Activated naive CD8-positive, alpha-beta T cell (primary cell): ENCODE measurements around the gene KIAA1671.
A peak's percentile ranks its signal among the peaks of the same experiment; 100 is the strongest.

Source experiments
- H3K27ac Mint-ChIP-seq: one replicate; pipeline ENCODE4 v1.8.0; 2021; ENCODE audit warnings: mixed read lengths
- H3K27me3 Mint-ChIP-seq: one replicate; pipeline ENCODE4 v1.8.0; 2021; ENCODE audit warnings: mixed read lengths
- H3K36me3 Mint-ChIP-seq: one replicate; pipeline ENCODE4 v1.8.0; 2021; ENCODE audit warnings: mixed read lengths
- H3K4me1 Mint-ChIP-seq: one replicate; pipeline ENCODE4 v1.8.0; 2021; ENCODE audit warnings: low read depth, mixed read lengths
- H3K4me3 Mint-ChIP-seq: one replicate; pipeline ENCODE4 v1.8.0; 2021; ENCODE audit warnings: mild to moderate bottlenecking, mixed read lengths
- H3K9me3 Mint-ChIP-seq: one replicate; pipeline ENCODE4 v1.8.0; 2021; ENCODE audit warnings: low read depth, mixed read lengths

KIAA1671 gene

DNA sequence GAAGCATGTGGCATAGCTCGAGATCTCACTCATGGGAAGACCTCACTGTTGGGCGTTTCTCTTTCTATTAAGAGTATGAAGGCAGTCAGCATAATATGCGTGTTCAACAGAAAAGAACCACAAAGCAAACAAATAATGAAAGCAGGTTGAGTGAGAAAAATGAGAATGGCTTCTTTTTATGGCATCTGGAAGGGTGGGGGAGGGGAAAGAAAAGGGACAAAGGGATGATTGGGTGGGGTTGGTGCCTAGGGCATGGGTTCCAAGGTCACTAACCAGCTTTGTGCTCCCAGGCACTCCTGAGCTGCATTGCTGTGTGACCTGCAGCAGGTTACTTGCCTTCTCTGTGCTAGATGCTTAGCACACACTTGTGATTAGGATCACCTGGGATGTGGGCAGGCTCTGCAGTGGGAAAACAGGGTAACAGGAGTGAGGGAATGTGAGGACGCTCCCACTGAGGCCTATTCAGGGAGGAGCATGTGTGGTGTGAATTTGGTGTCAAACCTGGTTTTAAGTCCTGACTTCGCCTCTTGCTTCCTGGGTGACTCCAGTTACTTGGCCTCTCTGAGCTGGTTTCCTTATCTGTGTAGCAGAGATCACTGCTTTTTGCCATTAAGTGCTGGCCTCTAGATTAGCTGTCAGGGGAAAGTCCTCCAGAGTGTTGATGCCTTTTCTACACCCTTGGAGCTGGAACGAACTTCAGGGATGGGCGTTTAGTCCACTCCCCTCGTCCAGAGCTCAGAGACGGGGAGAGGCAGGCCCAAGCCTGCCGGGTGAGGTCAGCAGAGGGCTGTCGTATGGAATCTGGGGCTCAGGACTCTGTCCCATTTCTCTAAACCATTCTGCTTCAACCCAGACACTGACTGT, 74.8 kb downstream of the KIAA1671 start:
- H3K9me3 Mint-ChIP-seq: no peaks in the 10 kb centered on the region
- no peaks in the 10 kb centered on the region for H3K27me3 Mint-ChIP-seq
- H3K27ac Mint-ChIP-seq: no peak overlapping the region
- no peaks in the 10 kb centered on the region for H3K36me3 Mint-ChIP-seq
- peaks cover 4% of the 10 kb centered on the region for H3K4me1 Mint-ChIP-seq
- no peak overlapping the region for H3K4me3 Mint-ChIP-seq

DNA sequence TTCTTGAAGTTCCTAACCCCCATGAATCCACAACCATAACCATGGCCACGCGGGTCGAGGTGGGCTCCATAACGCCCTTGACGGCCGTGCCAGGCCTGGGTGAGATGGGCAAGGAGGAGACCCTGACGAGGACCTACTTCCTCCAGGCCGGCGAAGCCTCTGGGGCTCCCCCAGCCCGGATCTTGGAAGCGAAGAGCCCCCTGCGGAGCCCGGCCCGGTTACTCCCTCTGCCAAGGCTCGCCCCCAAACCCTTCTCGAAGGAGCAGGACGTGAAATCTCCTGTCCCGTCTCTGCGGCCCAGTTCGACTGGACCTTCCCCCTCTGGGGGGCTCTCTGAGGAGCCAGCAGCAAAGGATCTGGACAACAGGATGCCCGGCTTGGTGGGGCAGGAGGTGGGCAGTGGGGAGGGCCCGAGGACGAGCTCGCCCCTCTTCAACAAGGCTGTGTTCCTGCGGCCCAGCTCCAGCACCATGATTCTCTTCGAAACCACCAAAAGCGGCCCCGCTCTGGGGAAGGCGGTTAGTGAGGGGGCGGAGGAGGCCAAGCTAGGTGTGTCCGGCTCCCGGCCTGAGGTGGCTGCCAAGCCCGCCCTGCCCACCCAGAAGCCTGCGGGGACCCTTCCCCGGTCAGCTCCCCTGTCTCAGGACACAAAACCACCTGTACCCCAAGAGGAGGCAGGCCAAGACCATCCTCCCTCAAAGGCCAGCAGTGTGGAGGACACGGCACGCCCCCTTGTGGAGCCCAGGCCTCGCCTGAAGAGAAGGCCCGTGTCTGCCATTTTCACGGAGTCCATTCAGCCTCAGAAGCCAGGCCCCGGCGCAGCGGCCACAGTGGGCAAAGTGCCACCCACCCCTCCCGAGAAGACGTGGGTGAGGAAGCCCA, 75.7 kb downstream of the KIAA1671 start:
- H3K4me1 Mint-ChIP-seq: peaks cover 4% of the 10 kb centered on the region
- H3K9me3 Mint-ChIP-seq: no peaks in the 10 kb centered on the region
- no peak overlapping the region for H3K27ac Mint-ChIP-seq
- no peak overlapping the region for H3K4me3 Mint-ChIP-seq
- H3K36me3 Mint-ChIP-seq: no peaks in the 10 kb centered on the region
- no peaks in the 10 kb centered on the region for H3K27me3 Mint-ChIP-seq

DNA sequence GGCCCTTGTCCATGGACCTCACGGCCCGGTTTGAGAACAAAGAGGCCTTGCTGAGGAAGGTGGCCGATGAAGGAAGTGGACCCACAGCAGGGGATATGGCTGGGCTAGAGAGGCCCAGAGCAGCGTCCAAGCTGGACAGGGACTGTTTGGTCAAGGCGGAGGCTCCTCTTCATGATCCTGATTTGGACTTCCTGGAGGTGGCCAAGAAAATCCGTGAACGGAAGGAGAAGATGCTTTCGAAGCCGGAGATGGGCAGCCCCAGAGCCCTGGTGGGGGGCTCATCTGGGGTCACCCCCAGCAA, 76.3 kb downstream of the KIAA1671 start:
- Mint-ChIP-seq H3K9me3 (no peaks in the 10 kb centered on the region), H3K27me3 (no peaks in the 10 kb centered on the region), H3K4me3 (no peak overlapping the region), H3K36me3 (no peaks in the 10 kb centered on the region), H3K27ac (no peak overlapping the region), H3K4me1 (peaks cover 4% of the 10 kb centered on the region)

DNA sequence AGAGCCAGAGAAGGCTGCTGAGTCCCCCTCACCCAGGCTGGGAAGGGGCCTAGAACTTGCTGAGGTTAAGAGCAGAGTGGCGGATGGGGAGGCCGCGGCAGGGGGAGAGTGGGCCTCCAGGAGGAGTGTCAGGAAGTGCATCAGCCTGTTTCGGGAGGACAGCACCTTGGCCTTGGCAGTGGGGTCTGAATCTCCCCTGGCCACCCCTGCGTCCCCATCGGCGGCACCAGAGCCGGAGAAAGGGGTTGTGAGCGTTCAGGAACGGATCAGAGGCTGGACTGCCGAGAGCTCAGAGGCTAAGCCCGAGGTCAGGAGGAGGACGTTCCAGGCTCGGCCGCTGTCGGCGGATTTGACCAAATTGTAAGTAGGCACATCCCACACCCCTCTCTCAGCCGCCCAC, 76.7 kb downstream of the KIAA1671 start:
- Mint-ChIP-seq H3K9me3 (no peaks in the 10 kb centered on the region), H3K4me3 (no peak overlapping the region), H3K36me3 (no peaks in the 10 kb centered on the region), H3K27ac (no peak overlapping the region), H3K27me3 (no peaks in the 10 kb centered on the region), H3K4me1 (peaks cover 4% of the 10 kb centered on the region)

DNA sequence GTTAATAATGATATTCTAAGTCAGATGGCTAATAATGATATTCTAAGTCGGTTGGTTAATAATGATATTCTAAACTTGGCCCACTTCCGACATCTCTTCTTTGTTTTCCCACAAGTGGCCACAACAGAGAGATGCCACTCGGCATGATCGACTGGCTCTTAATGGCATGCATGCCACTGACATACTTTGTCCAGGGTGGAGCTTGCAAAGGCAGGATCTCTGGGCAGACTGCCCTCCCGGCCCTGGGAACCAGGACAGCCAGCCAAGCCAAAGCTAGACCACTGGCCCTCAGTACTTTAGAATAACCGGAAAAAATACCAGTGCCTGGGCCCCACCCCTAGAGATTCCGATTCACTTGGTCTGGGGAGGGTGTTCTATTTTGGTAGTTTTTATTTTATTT, 78.1 kb downstream of the KIAA1671 start:
- no peak overlapping the region for H3K4me3 Mint-ChIP-seq
- H3K36me3 Mint-ChIP-seq: no peaks in the 10 kb centered on the region
- no peak overlapping the region for H3K27ac Mint-ChIP-seq
- peaks cover 2% of the 10 kb centered on the region for H3K27me3 Mint-ChIP-seq
- no peaks in the 10 kb centered on the region for H3K9me3 Mint-ChIP-seq
- H3K4me1 Mint-ChIP-seq: peaks cover 4% of the 10 kb centered on the region

DNA sequence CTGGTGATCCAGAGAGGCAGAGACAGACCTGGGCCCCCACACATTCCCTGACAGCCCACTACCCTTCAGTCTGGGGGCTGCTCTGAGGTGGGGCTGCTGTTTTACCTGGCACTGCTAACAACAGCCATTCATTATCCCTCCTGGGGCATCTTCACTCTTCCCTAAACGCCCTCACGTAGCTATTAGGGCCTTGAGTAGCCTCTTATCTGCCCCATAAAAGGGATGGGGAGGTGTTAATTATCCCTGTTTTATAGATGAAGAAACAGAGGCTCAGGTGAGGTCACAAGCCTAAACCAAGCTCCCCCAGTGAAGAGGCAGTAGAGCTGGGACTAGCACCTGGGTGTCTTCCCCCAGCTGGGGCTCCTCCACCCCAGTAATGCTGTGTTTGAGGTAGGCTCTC, 79.5 kb downstream of the KIAA1671 start:
- Mint-ChIP-seq H3K36me3 (no peaks in the 10 kb centered on the region), H3K4me1 (no peaks in the 10 kb centered on the region)

DNA sequence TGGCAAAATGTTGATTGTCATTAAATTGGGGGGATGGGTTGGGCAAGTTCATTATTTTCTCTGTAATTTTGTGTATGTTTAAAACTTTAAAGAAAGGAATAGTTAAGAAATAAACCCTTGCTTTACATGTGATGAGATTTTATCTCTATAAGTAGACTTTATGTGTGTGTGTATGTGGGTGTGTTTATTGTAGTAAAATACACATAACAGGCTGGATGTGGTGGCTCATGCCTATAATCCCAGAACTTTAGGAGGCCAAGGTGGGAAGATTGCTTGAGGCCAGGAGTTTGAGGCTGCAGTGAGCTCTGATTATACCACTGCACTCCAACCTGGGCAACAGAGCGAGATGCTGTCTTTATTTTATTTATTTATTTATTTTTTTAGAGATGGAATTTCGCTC, 83.2 kb downstream of the KIAA1671 start:
- Mint-ChIP-seq H3K36me3 (no peaks in the 10 kb centered on the region), H3K27me3 (peaks cover 2% of the 10 kb centered on the region), H3K4me1 (no peaks in the 10 kb centered on the region), H3K4me3 (no peak overlapping the region), H3K27ac (no peak overlapping the region), H3K9me3 (no peaks in the 10 kb centered on the region)

More for the DNA sequence above, 79.5 kb downstream of the KIAA1671 start:
- H3K27me3 Mint-ChIP-seq: peaks cover 2% of the 10 kb centered on the region
- H3K4me3 Mint-ChIP-seq: no peak overlapping the region
- H3K27ac Mint-ChIP-seq: no peak overlapping the region
- H3K9me3 Mint-ChIP-seq: no peaks in the 10 kb centered on the region

DNA sequence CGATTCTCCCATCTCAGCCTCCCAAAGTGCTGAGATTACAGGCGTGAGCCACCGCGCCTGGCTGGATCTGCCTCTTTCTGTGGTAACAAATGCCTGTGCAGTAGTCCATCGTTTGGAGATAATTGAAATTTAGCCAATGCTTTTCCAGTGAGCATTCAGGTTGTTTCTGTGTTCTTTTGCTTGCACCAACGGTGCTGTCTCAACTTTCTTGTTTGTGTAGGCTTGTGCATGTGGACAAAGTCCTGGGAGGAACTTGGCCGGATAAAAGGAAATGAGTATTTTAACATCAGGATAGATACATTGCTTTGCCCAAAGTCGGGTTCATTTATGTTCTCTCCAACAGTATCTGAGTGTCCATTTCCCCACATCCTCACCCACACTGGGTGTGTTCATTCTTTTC, 85.7 kb downstream of the KIAA1671 start:
- H3K4me1 Mint-ChIP-seq: no peaks in the 10 kb centered on the region
- no peaks in the 10 kb centered on the region for H3K36me3 Mint-ChIP-seq
- H3K27me3 Mint-ChIP-seq: peaks cover 2% of the 10 kb centered on the region
- H3K9me3 Mint-ChIP-seq: no peaks in the 10 kb centered on the region
- no peak overlapping the region for H3K27ac Mint-ChIP-seq
- no peak overlapping the region for H3K4me3 Mint-ChIP-seq

DNA sequence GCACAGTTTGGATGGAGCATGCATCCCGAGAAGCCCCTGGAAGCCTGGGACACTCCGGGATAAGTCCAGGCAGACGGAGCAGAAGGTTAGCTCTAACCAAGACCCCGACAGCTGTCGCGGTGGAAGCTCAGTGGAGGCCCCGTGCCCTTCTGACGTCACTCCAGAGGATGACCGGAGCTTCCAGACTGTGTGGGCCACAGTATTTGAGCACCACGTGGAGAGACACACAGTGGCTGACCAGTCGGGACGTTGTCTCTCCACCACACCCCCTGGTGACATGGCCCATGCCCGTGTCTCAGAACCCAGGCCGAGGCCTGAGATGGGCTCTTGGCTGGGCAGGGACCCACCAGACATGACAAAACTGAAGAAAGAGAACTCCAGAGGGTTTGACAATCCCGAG, 86.3 kb downstream of the KIAA1671 start:
- Mint-ChIP-seq H3K4me3 (no peak overlapping the region), H3K27ac (no peak overlapping the region), H3K4me1 (no peaks in the 10 kb centered on the region), H3K36me3 (no peaks in the 10 kb centered on the region), H3K27me3 (peaks cover 2% of the 10 kb centered on the region), H3K9me3 (no peaks in the 10 kb centered on the region)

DNA sequence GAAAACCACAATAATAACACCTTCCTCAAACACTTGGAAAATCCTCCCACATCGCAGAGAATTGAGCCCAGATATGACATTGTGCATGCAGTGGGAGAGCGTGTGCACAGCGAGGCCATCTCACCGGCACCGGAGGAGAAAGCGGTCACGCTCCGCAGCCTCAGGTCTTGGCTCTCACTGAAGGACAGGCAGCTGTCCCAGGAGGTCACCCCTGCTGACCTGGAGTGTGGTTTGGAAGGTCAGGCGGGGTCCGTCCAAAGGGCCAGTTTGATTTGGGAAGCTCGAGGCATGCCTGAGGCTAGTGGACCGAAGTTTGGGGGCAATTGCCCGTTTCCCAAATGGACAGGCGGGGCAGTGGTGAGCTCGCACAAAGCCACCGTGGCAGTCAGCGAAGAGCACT, 86.7 kb downstream of the KIAA1671 start:
- H3K4me1 Mint-ChIP-seq: no peaks in the 10 kb centered on the region
- no peak overlapping the region for H3K4me3 Mint-ChIP-seq
- no peaks in the 10 kb centered on the region for H3K9me3 Mint-ChIP-seq
- H3K27me3 Mint-ChIP-seq: peaks cover 1% of the 10 kb centered on the region
- H3K27ac Mint-ChIP-seq: no peak overlapping the region
- H3K36me3 Mint-ChIP-seq: no peaks in the 10 kb centered on the region

DNA sequence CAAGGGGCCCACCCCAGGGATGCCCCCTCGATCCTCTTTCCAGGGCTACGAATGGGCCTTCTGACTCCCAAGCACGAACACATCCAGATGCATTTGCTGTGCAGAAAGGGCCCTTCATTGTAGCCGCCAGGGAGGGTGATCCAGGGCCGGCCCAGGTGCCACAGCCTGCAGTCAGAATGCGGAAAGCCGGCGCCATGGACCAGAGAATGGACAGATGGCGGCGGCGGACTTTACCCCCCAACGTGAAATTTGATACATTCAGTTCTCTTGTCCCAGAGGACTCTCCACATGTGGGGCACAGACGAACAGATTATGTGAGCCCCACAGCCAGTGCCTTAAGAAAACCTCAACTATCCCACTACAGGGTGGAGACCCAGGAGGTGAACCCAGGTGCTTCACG, 87.2 kb downstream of the KIAA1671 start:
- H3K27ac Mint-ChIP-seq: no peak overlapping the region
- H3K27me3 Mint-ChIP-seq: no peaks in the 10 kb centered on the region
- H3K36me3 Mint-ChIP-seq: no peaks in the 10 kb centered on the region
- H3K9me3 Mint-ChIP-seq: no peaks in the 10 kb centered on the region
- no peaks in the 10 kb centered on the region for H3K4me1 Mint-ChIP-seq
- H3K4me3 Mint-ChIP-seq: no peak overlapping the region

DNA sequence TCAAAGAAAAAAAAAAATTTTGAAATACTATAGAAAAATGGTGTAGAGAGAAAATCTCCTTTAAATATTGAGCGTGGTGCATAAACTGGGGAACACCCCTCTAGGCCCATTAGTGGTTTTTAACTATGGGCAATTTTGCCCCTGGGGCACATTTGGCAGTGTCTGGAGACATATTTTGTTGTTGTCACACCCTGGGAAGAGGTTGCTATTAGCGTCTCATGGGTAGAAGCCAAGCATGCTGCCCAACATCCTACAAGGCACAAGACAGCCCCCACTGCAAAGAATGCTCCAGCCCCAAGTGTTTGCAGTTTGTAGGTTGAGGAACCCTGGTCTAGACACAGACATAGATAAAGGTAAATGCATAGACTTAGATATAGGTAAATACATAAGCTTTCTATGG, 92.6 kb downstream of the KIAA1671 start:
- no peak overlapping the region for H3K4me3 Mint-ChIP-seq

DNA sequence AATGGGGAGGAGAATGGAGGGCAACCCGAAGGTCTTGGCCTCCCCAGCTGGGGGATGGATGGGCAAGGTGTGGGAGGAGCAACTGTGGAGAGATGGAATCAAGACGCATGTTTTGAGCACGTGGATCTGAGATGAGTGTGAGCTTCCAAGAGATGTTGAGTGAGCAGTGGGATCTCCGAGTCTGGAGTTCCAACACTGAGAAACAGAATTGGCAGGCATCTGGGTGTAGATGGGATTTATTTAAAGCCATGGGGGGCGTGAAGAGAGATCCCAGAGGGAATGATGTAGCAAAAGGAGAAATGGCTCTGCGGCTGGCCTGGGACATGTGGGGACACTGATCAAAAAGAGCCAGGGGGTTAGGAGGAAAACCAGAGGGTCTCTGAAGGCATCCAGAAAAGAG, 95.6 kb downstream of the KIAA1671 start:
- Mint-ChIP-seq H3K27ac (peak overlapping the region; percentile 36), H3K4me3 (no peak overlapping the region), H3K36me3 (peaks cover 3% of the 10 kb centered on the region), H3K9me3 (peaks cover 6% of the 10 kb centered on the region), H3K4me1 (no peaks in the 10 kb centered on the region), H3K27me3 (no peaks in the 10 kb centered on the region)

More for the DNA sequence above, 92.6 kb downstream of the KIAA1671 start:
- no peaks in the 10 kb centered on the region for H3K27me3 Mint-ChIP-seq
- no peaks in the 10 kb centered on the region for H3K4me1 Mint-ChIP-seq
- H3K27ac Mint-ChIP-seq: no peak overlapping the region
- H3K9me3 Mint-ChIP-seq: no peaks in the 10 kb centered on the region
- no peaks in the 10 kb centered on the region for H3K36me3 Mint-ChIP-seq

DNA sequence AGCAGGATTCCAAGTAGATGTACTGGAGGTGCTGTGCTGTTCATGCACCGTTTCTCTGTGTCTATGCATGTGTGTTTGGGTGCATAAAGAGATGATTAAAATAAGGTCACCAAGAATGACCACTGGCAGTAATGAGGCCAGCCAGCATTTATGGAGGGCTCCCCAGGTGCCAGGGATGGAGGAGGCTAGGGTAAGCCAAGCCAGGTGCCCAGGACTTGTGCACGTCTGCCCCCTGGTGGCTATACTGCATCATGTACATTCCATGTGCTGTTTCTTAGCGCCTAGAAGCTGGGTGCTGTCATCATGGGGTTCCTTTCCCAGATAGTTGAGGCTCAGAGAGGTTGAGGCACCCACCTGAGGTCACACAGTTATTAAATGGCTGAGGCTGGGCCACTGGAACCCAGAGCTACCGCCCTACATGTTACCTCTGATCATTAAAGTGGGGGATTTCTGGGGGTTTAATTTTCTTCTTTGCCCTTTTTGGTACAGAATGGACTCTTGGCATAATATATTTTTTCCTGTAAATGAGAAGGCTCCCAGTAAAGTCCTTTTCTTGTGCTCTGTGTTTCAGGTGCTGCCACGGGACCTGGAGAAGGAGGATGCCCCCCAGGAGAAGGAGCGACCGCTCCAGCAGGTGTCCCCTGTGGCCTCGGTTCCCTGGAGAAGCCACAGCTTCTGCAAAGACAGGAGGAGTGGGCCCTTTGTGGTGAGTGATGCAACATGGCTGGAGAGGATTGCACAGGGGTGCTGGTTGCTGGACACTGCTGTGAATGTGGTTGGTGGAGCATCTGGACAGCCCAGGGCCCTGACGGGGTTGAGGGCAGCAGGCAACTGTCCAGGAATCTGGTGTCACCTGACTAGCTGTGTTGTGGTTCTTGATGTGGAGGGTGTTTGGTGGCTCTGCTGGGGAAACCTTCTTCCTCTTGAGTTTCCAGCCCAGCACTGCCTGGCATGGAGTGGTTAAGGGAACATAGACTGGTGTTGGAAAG, 96.4 kb downstream of the KIAA1671 start:
- Mint-ChIP-seq H3K9me3 (peaks cover 6% of the 10 kb centered on the region), H3K27me3 (no peaks in the 10 kb centered on the region), H3K4me3 (no peak overlapping the region), H3K27ac (no peak overlapping the region), H3K4me1 (no peaks in the 10 kb centered on the region), H3K36me3 (peaks cover 3% of the 10 kb centered on the region)
